ENCODE measurements around the gene PI4KA. TPM values are rescaled to one million over a fixed set of nuclear protein-coding genes. Genes with fewer than 3 reads are reported as not detected.
A peak's percentile ranks its signal among the peaks of the same experiment; 100 is the strongest.

PI4KA gene
- total and polyA plus RNA-seq, 8 donors: 22.7 to 174 (median 55.4) TPM

DNA sequence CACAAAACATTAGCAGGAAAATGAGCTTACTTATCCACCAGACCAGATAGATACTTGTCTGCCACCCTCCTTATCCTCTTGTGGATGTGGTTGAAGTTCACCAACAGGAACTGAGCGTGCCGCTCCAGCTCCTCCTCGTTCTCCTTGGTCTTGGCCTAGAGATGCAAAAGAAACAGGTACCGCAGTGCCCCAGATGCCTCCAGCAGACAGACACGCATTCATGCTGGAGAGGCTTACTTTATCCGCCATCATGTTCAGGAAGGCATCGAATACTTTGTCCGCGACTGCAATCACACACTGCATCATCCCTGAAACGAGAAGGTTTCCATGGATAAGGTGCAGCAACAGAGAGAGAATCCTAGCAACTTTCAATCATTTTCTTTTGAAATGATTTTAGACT lies 105.7 kb downstream of the PI4KA start:
- no peak for DNase-seq
- Histone ChIP-seq H3K27ac (no peak overlapping the region), H3K4me1 (peaks cover 0 to 31% (median 8%) of the 10 kb centered on the region in 4 donors), H3K36me3 (peaks cover 34 to 93% (median 84%) of the 10 kb centered on the region in 4 donors), H3K4me3 (no peak overlapping the region), H3K27me3 (no peaks in the 10 kb centered on the region), H3K9me3 (no peaks in the 10 kb centered on the region)
- no peak for TF ChIP-seq POLR2AphosphoS5 (IDR thresholded peaks at IDR 0.05)
- TF ChIP-seq POLR2A (IDR thresholded peaks at IDR 0.05): no peak
- no peak for TF ChIP-seq EP300 (IDR thresholded peaks at IDR 0.05)
- TF ChIP-seq, protein P1, sequence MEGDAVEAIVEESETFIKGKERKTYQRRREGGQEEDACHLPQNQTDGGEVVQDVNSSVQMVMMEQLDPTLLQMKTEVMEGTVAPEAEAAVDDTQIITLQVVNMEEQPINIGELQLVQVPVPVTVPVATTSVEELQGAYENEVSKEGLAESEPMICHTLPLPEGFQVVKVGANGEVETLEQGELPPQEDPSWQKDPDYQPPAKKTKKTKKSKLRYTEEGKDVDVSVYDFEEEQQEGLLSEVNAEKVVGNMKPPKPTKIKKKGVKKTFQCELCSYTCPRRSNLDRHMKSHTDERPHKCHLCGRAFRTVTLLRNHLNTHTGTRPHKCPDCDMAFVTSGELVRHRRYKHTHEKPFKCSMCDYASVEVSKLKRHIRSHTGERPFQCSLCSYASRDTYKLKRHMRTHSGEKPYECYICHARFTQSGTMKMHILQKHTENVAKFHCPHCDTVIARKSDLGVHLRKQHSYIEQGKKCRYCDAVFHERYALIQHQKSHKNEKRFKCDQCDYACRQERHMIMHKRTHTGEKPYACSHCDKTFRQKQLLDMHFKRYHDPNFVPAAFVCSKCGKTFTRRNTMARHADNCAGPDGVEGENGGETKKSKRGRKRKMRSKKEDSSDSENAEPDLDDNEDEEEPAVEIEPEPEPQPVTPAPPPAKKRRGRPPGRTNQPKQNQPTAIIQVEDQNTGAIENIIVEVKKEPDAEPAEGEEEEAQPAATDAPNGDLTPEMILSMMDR (IDR thresholded peaks at IDR 0.05): no peak
- WGBS, 5 donors: 94 to 99% (median 95%) methylated on average over 10 of the region's 10 CpGs
- intact Hi-C loops (cut with DNase I; ENCODE audit: low total_unique reads): no loop called here

DNA sequence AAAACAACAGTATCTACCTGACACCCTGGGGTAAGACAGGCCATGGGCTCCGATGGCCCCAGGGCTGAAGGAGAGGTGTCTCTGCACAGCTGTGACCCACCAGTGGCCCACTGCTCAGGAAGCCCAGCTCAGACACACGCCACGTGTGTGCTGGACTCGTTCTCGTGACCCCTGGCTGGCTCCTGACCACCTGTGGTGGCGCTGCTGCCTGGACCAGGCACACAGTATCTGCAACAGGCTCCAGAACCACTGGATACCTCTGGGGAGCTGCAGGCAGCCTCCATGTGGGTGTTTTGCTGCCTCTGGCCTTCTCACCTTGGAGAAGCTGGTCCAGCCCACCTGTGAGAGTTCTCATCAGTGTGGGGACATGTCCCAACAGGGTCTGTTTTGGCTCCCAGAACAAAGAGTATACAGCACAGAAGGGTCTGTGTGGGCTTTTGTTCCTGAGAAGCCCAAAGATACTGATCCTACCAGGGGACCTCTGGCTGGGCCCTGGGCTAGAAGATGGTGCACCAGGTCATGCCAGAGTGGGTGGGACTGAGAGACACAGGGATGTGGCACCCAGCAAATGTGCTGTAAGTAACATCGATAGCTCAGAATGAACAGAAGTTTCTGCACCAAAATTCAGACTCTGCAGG lies 106.4 kb downstream of the PI4KA start:
- intact Hi-C loops (cut with DNase I; ENCODE audit: low total_unique reads): no loop called here
- no peak overlapping the region for H3K27ac ChIP-seq
- peaks cover 39 to 93% (median 84%) of the 10 kb centered on the region in 4 donors for H3K36me3 ChIP-seq
- DNase-seq: no peak
- H3K4me1 ChIP-seq: peaks cover 0 to 31% (median 8%) of the 10 kb centered on the region in 4 donors
- H3K27me3 ChIP-seq: no peaks in the 10 kb centered on the region
- no peak for TF ChIP-seq POLR2AphosphoS5 (IDR thresholded peaks at IDR 0.05)
- TF ChIP-seq, protein P1 (IDR thresholded peaks at IDR 0.05): no peak
- TF ChIP-seq POLR2A (IDR thresholded peaks at IDR 0.05): no peak
- no peak for TF ChIP-seq EP300 (IDR thresholded peaks at IDR 0.05)
- H3K9me3 ChIP-seq: no peaks in the 10 kb centered on the region
- WGBS, 5 donors: 96 to 100% (median 98%) methylated on average over 2 to 7 of the region's 7 CpGs
- H3K4me3 ChIP-seq: no peak overlapping the region

DNA sequence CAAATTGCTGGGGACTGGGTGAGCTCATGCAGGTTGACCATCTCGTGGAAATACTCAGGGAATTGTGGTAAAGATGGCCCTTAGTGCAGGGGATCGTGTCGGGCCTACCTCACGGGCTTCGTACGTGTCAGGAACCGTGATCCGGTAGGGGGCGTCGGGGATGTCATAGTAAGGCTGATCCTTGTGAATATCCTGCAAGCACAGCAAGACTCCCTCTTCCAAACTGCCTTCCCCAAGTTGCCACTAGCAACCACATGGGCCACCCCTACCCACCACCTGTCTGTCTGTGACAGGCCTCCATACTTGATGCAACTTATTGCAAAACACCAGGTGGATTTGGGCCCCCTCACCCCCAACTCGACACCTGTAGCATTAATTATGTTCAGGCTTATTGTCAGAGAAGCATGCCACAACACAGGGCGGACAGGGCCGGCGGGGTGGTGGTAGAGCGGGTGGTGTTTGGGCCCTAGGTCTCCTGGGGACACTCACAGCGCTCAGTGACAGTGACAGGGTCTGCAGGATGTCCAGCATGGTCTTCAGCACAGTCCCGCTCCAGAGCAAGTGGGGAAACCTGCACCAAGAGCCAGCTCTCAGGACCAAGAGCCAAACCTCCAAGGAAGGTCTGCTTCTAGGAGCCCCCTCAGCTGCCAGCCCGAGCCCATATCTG lies 107.3 kb downstream of the PI4KA start:
- Histone ChIP-seq H3K4me1 (peaks cover 0 to 31% (median 8%) of the 10 kb centered on the region in 4 donors), H3K27ac (no peak overlapping the region), H3K4me3 (no peak overlapping the region), H3K36me3 (peaks cover 46 to 94% (median 85%) of the 10 kb centered on the region in 4 donors), H3K27me3 (no peaks in the 10 kb centered on the region), H3K9me3 (no peaks in the 10 kb centered on the region)
- WGBS, 5 donors: 90 to 93% (median 93%) methylated on average over 12 to 18 of the region's 18 CpGs
- no peak for DNase-seq
- intact Hi-C loops (cut with DNase I; ENCODE audit: low total_unique reads): no loop called here
- no peak for TF ChIP-seq POLR2A (IDR thresholded peaks at IDR 0.05)
- no peak for TF ChIP-seq POLR2AphosphoS5 (IDR thresholded peaks at IDR 0.05)
- TF ChIP-seq, protein P1 (IDR thresholded peaks at IDR 0.05): no peak
- no peak for TF ChIP-seq EP300 (IDR thresholded peaks at IDR 0.05)

DNA sequence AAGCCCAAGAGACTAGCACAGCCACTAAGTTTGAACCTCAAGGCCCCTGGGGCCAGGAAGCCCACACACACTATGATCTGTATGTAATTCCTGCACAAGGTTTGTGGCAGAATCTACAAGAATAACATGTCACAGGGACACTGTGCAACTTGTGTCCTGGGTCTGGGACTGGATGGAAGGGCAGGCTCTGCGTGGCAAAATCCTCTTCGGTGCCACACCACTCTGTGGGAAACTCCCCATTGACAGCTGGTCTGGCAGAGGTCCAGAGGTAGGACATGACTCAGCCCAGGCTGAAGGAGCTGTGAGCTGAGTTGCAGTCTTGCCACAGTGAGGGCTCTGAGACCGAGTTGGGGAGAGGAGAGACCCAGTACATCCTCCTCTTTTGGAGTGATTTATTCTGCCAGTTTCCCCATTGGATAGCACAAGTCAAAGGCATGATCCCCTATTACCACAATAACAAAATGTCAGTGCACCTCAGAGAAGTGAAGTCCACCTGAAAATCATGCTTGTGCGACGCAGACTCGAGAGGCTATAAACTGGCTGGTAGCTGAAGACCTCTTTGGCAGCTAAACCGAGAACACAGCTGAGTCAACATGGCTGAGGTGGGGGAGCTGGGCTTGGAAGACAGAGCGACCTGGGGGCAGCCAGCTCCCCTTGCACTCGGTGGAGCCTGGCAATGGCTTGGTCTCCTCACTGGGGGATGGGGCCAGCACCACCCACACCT lies 108.0 kb downstream of the PI4KA start:
- Histone ChIP-seq H3K36me3 (peaks cover 46 to 95% (median 90%) of the 10 kb centered on the region in 4 donors), H3K27ac (no peak overlapping the region), H3K27me3 (no peaks in the 10 kb centered on the region), H3K4me1 (peaks cover 0 to 31% (median 8%) of the 10 kb centered on the region in 4 donors), H3K9me3 (no peaks in the 10 kb centered on the region), H3K4me3 (no peak overlapping the region)
- 58 to 71% (median 66%) methylated on average over 8 to 9 of the region's 9 CpGs for WGBS, 5 donors
- TF ChIP-seq, protein P1 (IDR thresholded peaks at IDR 0.05): no peak
- TF ChIP-seq EP300 (IDR thresholded peaks at IDR 0.05) (no peak), POLR2AphosphoS5 (IDR thresholded peaks at IDR 0.05) (no peak), POLR2A (IDR thresholded peaks at IDR 0.05) (no peak)
- intact Hi-C loops (cut with DNase I; ENCODE audit: low total_unique reads): no loop called here
- peak; percentile 41 to 50 for DNase-seq

Measured in stomach (tissue), 9 donors.